SK-N-SH (cell line): ENCODE results near the gene PARD3. TPM values are rescaled to one million over a fixed set of nuclear protein-coding genes. Genes with fewer than 3 reads are reported as not detected.

ENCODE experiments used
- CTCF ChIA-PET: fragments of 300-600, 350-600 bp; formaldehyde crosslinking; extraction: SDS; loops from one replicate; lab custom pipeline; 2021; lab: Yijun Ruan, JAX
- POLR2A ChIA-PET: fragments of 350-600 bp; sonication (Branson Sonifier 250); formaldehyde crosslinking; extraction: SDS; loops from one replicate; lab custom pipeline; 2020; ENCODE audit warnings: antibody characterized with exemption, inconsistent platforms; lab: Yijun Ruan, JAX
- DNase-seq: peaks from one replicate; pipeline ENCODE4 v3.0.0; 2012
- H2AFZ ChIP-seq: fragments of 200-600 bp; sonication (generic); 2 replicates; pipeline ENCODE4 v1.8.1; 2016; ENCODE audit warnings: antibody characterized with exemption, mild to moderate bottlenecking, low read depth
- H3F3A ChIP-seq: fragments of 200-600 bp; sonication (generic); replicated peaks from 2 replicates; pipeline ENCODE3; 2016; ENCODE audit warnings: antibody characterized with exemption, mild to moderate bottlenecking; ENCODE audit not compliant: insufficient read depth
- H3K27ac ChIP-seq, 2 experiments: fragments of 200-500 bp in 1 of 2; fragments of 200-600 bp in 1 of 2; sonication (Bioruptor generic) in 1 of 2; sonication (generic), shearing (Covaris generic) in 1 of 2; 2 replicates each; pipeline versions ENCODE4 v1.5.1 to v1.6.1; 2014 to 2016; ENCODE audit warnings: low read depth in 2 of 2, inconsistent platforms in 1 of 2, low read length in 1 of 2, mild to moderate bottlenecking in 1 of 2, mixed read lengths in 1 of 2
- H3K27me3 ChIP-seq: fragments of 200-600 bp; sonication (generic), shearing (Covaris generic); 2 replicates; pipeline ENCODE4 v1.6.1; 2016; ENCODE audit warnings: mixed run types; ENCODE audit not compliant: insufficient read depth
- H3K36me3 ChIP-seq, 2 experiments: fragments of 200-500 bp in 1 of 2; fragments of 200-600 bp in 1 of 2; sonication (Bioruptor generic) in 1 of 2; sonication (generic) in 1 of 2; replicated peaks in 1 of 2; 2 replicates each; pipeline versions ENCODE3 to v1.5.1; 2014 to 2016; ENCODE audit warnings: low read length in 1 of 2, mild to moderate bottlenecking in 1 of 2; ENCODE audit not compliant: insufficient read depth in 2 of 2, control insufficient read depth in 1 of 2
- H3K4me1 ChIP-seq, 2 experiments: fragments of 200-500 bp in 1 of 2; fragments of 200-600 bp in 1 of 2; sonication (Bioruptor generic) in 1 of 2; sonication (generic), shearing (Covaris generic) in 1 of 2; 2 replicates each; pipeline versions ENCODE4 v1.5.1 to v1.6.1; 2014 to 2016; ENCODE audit warnings: low read depth in 1 of 2, low read length in 1 of 2, mixed run types in 1 of 2; ENCODE audit not compliant: insufficient read depth in 2 of 2, control insufficient read depth in 1 of 2
- H3K4me2 ChIP-seq: fragments of 200-600 bp; sonication (generic), shearing (Covaris generic); 2 replicates; pipeline ENCODE4 v1.6.1; 2017; ENCODE audit warnings: mixed run types
- H3K4me3 ChIP-seq, 2 experiments: fragments of 200-500 bp in 1 of 2; fragments of 200-600 bp in 1 of 2; sonication (Bioruptor generic) in 1 of 2; sonication (generic), shearing (Covaris generic) in 1 of 2; 2 replicates each; pipeline versions ENCODE4 v1.5.1 to v1.8.1; 2014 to 2016; ENCODE audit warnings: low read depth in 2 of 2, inconsistent platforms in 1 of 2, low read length in 1 of 2, mild to moderate bottlenecking in 1 of 2, mixed read lengths in 1 of 2, moderate library complexity in 1 of 2
- H3K79me2 ChIP-seq: fragments of 200-600 bp; sonication (generic); 2 replicates; pipeline ENCODE4 v1.8.1; 2017; ENCODE audit warnings: mild to moderate bottlenecking; ENCODE audit not compliant: insufficient read depth
- H3K9ac ChIP-seq: fragments of 200-600 bp; sonication (generic); 2 replicates; pipeline ENCODE4 v1.6.1; 2017; ENCODE audit warnings: mixed run types
- H3K9me2 ChIP-seq: fragments of 200-600 bp; sonication (generic); 2 replicates; pipeline ENCODE4 v1.6.1; 2017; ENCODE audit warnings: mixed run types
- H3K9me3 ChIP-seq: fragments of 200-600 bp; sonication (generic); 2 replicates; pipeline ENCODE4 v1.6.1; 2017; ENCODE audit warnings: mixed run types, mild to moderate bottlenecking, moderate library complexity
- H4K20me1 ChIP-seq: fragments of 200-600 bp; sonication (generic); 2 replicates; pipeline ENCODE4 v1.6.1; 2017; ENCODE audit warnings: mild to moderate bottlenecking, mixed run types; ENCODE audit not compliant: insufficient read depth
- CHD2 ChIP-seq: fragments of 150-350 bp; IDR thresholded peaks from 2 replicates; pipeline ENCODE4 v1.6.1; 2018; ENCODE audit warnings: low read length; ENCODE audit not compliant: partially characterized antibody
- EP300 ChIP-seq, 2 experiments: IDR thresholded peaks; 2 replicates each; pipeline versions ENCODE4 v1.4.0 to v1.6.1; 2012; ENCODE audit warnings: borderline replicate concordance in 1 of 2, low read depth in 1 of 2, low read length in 1 of 2
- EZH2phosphoT487 ChIP-seq: fragments of 200-600 bp; sonication (generic); IDR thresholded peaks from 2 replicates; pipeline ENCODE4 v1.6.1; 2017; ENCODE audit warnings: low read depth, mixed run types, mild to moderate bottlenecking, antibody characterized with exemption, moderate library complexity, borderline replicate concordance
- FOXJ3 ChIP-seq: sonication (generic); formaldehyde crosslinking; IDR thresholded peaks from 2 replicates; pipeline ENCODE4 v1.5.1; 2020; ENCODE audit warnings: mild to moderate bottlenecking, missing genetic modification reagents
- FOXM1 ChIP-seq: IDR thresholded peaks from 2 replicates; pipeline ENCODE4 v1.4.0; 2012; ENCODE audit warnings: low read depth, mild to moderate bottlenecking
- MEF2A ChIP-seq: IDR thresholded peaks from 2 replicates; pipeline ENCODE4 v1.4.0; 2012; ENCODE audit warnings: low read depth, borderline replicate concordance
- MXI1 ChIP-seq: IDR thresholded peaks from 2 replicates; pipeline ENCODE4 v1.6.1; 2012; ENCODE audit warnings: mild to moderate bottlenecking, low read depth, low read length, improper control_type of control experiment
- POLR2AphosphoS5 ChIP-seq: IDR thresholded peaks from 2 replicates; pipeline ENCODE4 v1.6.1; 2012; ENCODE audit warnings: low read depth, low read length
- SMC3 ChIP-seq: IDR thresholded peaks from 2 replicates; pipeline ENCODE4 v1.6.1; 2012; ENCODE audit warnings: low read depth, low read length, improper control_type of control experiment
- polyA plus RNA-seq, 3 experiments: library from polyadenylated mRNA; depleted of rRNA; stranded (reverse); fragments of >200 nt; gene quantifications; 2 replicates each; pipeline ENCODE4 v1.2.3, GENCODE V29; 2012
- TF ChIP-seq, protein P1 (sequence below): IDR thresholded peaks from 2 replicates; pipeline ENCODE4 v1.6.1; 2012; ENCODE audit warnings: mild to moderate bottlenecking, low read depth, low read length, moderate library complexity
- TF ChIP-seq, protein P2 (sequence below): fragments of 150-350 bp; IDR thresholded peaks from 2 replicates; pipeline ENCODE4 v1.6.1; 2017; ENCODE audit warnings: antibody characterized with exemption, low read length, low read depth, borderline replicate concordance
- TF ChIP-seq, protein P3 (sequence below): IDR thresholded peaks from 2 replicates; pipeline ENCODE4 v1.4.0; 2012; ENCODE audit warnings: low read depth
- TF ChIP-seq, protein P4 (sequence below): fragments of 150-350 bp; IDR thresholded peaks from 2 replicates; pipeline ENCODE4 v1.6.1; 2016; ENCODE audit warnings: mild to moderate bottlenecking, low read depth, low read length
- TF ChIP-seq, protein P5 (sequence below): IDR thresholded peaks from 2 replicates; pipeline ENCODE4 v1.4.0; 2012; ENCODE audit warnings: low read depth, borderline replicate concordance

The PARD3 gene
- polyA plus RNA-seq, 1 of the 3 experiments (the other 2 are of a cell fraction), result 29.4 TPM

DNA sequence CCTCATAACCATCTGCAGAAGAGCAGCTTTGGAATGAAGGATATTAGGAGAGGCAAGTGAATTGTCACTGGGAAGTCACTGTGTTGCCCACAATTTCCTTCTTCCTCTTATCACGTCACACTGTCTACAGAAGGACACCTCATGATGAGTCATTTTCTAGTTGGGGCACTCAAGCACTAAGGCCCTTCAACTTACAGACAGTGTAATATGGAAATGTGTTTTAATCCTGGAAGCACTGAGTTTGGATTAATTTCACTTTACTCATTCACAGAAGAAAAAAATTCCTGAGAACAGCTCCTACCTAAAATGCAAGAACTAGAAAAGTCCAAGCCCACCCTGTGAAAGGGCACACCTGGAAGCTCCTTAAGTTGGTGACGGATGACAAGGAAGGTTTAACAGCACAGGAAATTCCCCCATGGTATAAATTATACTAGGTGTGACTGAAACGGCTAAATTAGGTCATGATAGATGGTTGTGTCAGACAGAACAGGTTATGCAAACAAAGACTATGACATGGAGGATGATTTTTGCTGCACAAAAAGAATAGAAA lies 56.6 kb downstream of the PARD3 start (continued):
- TF ChIP-seq, protein P1, sequence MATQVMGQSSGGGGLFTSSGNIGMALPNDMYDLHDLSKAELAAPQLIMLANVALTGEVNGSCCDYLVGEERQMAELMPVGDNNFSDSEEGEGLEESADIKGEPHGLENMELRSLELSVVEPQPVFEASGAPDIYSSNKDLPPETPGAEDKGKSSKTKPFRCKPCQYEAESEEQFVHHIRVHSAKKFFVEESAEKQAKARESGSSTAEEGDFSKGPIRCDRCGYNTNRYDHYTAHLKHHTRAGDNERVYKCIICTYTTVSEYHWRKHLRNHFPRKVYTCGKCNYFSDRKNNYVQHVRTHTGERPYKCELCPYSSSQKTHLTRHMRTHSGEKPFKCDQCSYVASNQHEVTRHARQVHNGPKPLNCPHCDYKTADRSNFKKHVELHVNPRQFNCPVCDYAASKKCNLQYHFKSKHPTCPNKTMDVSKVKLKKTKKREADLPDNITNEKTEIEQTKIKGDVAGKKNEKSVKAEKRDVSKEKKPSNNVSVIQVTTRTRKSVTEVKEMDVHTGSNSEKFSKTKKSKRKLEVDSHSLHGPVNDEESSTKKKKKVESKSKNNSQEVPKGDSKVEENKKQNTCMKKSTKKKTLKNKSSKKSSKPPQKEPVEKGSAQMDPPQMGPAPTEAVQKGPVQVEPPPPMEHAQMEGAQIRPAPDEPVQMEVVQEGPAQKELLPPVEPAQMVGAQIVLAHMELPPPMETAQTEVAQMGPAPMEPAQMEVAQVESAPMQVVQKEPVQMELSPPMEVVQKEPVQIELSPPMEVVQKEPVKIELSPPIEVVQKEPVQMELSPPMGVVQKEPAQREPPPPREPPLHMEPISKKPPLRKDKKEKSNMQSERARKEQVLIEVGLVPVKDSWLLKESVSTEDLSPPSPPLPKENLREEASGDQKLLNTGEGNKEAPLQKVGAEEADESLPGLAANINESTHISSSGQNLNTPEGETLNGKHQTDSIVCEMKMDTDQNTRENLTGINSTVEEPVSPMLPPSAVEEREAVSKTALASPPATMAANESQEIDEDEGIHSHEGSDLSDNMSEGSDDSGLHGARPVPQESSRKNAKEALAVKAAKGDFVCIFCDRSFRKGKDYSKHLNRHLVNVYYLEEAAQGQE, result no peak; the same call in 1 of the 2 replicates
- TF ChIP-seq, protein P2, sequence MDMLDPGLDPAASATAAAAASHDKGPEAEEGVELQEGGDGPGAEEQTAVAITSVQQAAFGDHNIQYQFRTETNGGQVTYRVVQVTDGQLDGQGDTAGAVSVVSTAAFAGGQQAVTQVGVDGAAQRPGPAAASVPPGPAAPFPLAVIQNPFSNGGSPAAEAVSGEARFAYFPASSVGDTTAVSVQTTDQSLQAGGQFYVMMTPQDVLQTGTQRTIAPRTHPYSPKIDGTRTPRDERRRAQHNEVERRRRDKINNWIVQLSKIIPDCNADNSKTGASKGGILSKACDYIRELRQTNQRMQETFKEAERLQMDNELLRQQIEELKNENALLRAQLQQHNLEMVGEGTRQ, result no peak
- no peak for TF ChIP-seq FOXJ3
- TF ChIP-seq, protein P3, sequence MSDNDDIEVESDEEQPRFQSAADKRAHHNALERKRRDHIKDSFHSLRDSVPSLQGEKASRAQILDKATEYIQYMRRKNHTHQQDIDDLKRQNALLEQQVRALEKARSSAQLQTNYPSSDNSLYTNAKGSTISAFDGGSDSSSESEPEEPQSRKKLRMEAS, result no peak
- no peak for TF ChIP-seq MXI1
- TF ChIP-seq, protein P4, sequence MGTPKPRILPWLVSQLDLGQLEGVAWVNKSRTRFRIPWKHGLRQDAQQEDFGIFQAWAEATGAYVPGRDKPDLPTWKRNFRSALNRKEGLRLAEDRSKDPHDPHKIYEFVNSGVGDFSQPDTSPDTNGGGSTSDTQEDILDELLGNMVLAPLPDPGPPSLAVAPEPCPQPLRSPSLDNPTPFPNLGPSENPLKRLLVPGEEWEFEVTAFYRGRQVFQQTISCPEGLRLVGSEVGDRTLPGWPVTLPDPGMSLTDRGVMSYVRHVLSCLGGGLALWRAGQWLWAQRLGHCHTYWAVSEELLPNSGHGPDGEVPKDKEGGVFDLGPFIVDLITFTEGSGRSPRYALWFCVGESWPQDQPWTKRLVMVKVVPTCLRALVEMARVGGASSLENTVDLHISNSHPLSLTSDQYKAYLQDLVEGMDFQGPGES, result no peak

DNA sequence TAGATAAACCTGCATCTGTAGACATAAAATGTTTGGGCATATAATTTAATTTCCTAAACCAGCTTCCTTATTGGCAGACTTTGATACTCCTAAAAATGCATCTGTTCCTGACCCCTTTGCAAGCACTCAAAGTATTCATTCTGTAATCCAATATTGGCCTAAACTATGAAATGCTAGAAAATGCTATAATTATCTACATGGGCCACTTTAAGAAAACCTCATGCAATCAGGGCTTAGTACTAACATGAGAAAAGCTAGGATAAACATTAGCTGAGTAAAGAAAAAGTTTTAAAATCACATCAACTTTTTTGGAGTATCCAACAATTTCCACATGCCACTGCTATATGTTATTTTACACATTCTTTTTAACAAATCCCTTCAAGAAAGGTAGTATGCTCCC lies 57.2 kb downstream of the PARD3 start:
- H4K20me1 ChIP-seq, result peaks cover 25% of the 10 kb centered on the region; the same call in 1 of the 2 replicates
- no peaks in the 10 kb centered on the region for H3K27me3 ChIP-seq
- ChIA-PET POLR2A (no interaction called here), CTCF (interaction anchor here (0.8 to 1.3 kb wide), 3 partner anchors 10 to 35 kb away, joined by 3 read pairs; no protein-coding TSS in a partner anchor)
- H3K79me2 ChIP-seq, result peaks cover 80% of the 10 kb centered on the region
- H3K9ac ChIP-seq, result no peak overlapping the region
- H3K4me3 ChIP-seq, result no peak overlapping the region; a peak in 1 of 4 replicates
- H3K9me3 ChIP-seq, result no peaks in the 10 kb centered on the region
- H3K27ac ChIP-seq, result peak overlapping the region in 1 of 2 experiments; percentile 86; a peak in 3 of 4 replicates
- H3K4me1 ChIP-seq, result peaks cover 15 to 23% of the 10 kb centered on the region in 2 experiments; a peak in 3 of 4 replicates
- DNase-seq, result no peak
- H2AFZ ChIP-seq, result no peak overlapping the region
- peak overlapping the region; percentile 41; the same call in 1 of the 2 replicates for H3K4me2 ChIP-seq
- peaks cover 35% of the 10 kb centered on the region for H3F3A ChIP-seq
- no peaks in the 10 kb centered on the region for H3K9me2 ChIP-seq
- no peaks in the 10 kb centered on the region for H3K36me3 ChIP-seq
- TF ChIP-seq EP300 (IDR thresholded peaks at IDR 0.05; ENCODE audit: borderline replicate concordance in 1 of 2, low read depth in 1 of 2, low read length in 1 of 2) (no peak), MXI1 (no peak), POLR2AphosphoS5 (no peak), FOXJ3 (no peak), MEF2A (no peak), SMC3 (no peak), CHD2 (no peak), EZH2phosphoT487 (no peak), FOXM1 (no peak)
- TF ChIP-seq, protein P2, result no peak
- TF ChIP-seq, protein P4, result no peak
- TF ChIP-seq, protein P5, sequence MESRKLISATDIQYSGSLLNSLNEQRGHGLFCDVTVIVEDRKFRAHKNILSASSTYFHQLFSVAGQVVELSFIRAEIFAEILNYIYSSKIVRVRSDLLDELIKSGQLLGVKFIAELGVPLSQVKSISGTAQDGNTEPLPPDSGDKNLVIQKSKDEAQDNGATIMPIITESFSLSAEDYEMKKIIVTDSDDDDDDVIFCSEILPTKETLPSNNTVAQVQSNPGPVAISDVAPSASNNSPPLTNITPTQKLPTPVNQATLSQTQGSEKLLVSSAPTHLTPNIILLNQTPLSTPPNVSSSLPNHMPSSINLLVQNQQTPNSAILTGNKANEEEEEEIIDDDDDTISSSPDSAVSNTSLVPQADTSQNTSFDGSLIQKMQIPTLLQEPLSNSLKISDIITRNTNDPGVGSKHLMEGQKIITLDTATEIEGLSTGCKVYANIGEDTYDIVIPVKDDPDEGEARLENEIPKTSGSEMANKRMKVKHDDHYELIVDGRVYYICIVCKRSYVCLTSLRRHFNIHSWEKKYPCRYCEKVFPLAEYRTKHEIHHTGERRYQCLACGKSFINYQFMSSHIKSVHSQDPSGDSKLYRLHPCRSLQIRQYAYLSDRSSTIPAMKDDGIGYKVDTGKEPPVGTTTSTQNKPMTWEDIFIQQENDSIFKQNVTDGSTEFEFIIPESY, result no peak
